Liver (tissue), 3 donors: ENCODE measurements around the gene ZSWIM4.
A peak's percentile ranks its signal among the peaks of the same experiment; 100 is the strongest.

ENCODE experiments used
- ATF3 ChIP-seq: IDR thresholded peaks from 2 replicates; pipeline ENCODE4 v1.6.1; 2016; ENCODE audit warnings: antibody characterized with exemption
- CTCF ChIP-seq: fragments of 150-350 bp; IDR thresholded peaks from 2 replicates; pipeline ENCODE4 v1.5.1; 2017; ENCODE audit warnings: improper control_type of control experiment, low read depth, low read length; ENCODE audit not compliant: missing input control
- FOXA1 ChIP-seq: IDR thresholded peaks from 2 replicates; pipeline ENCODE4 v1.6.1; 2016; ENCODE audit warnings: antibody characterized with exemption
- GABPA ChIP-seq, 2 donors: IDR thresholded peaks in 1 of 2; conservative IDR thresholded peaks in 1 of 2; 2 replicates each; pipeline ENCODE4 v1.6.1; 2016; ENCODE audit warnings: antibody characterized with exemption in 2 of 2, mild to moderate bottlenecking in 1 of 2, moderate library complexity in 1 of 2
- HNF4A ChIP-seq, 2 donors: conservative IDR thresholded peaks; 2 replicates each; pipeline ENCODE4 v1.6.1; 2016; ENCODE audit warnings: antibody characterized with exemption in 2 of 2, mild to moderate bottlenecking in 2 of 2
- JUND ChIP-seq, 2 donors: IDR thresholded peaks; 2 replicates each; pipeline ENCODE4 v1.6.1; 2016; ENCODE audit warnings: antibody characterized with exemption in 2 of 2
- MAX ChIP-seq: IDR thresholded peaks from 2 replicates; pipeline ENCODE4 v1.6.1; 2016; ENCODE audit warnings: antibody characterized with exemption
- RAD21 ChIP-seq, 2 donors: IDR thresholded peaks; 2 replicates each; pipeline ENCODE4 v1.6.1; 2016; ENCODE audit warnings: antibody characterized with exemption in 2 of 2, mild to moderate bottlenecking in 2 of 2
- REST ChIP-seq: IDR thresholded peaks from 2 replicates; pipeline ENCODE4 v1.6.1; 2016; ENCODE audit warnings: antibody characterized with exemption, mild to moderate bottlenecking
- RXRA ChIP-seq, 2 donors: IDR thresholded peaks; 2 replicates each; pipeline ENCODE4 v1.6.1; 2017 to 2018; ENCODE audit warnings: antibody characterized with exemption in 2 of 2, mild to moderate bottlenecking in 1 of 2
- SP1 ChIP-seq: IDR thresholded peaks from 2 replicates; pipeline ENCODE4 v1.6.1; 2018; ENCODE audit warnings: antibody characterized with exemption, mild to moderate bottlenecking
- TAF1 ChIP-seq: conservative IDR thresholded peaks from 2 replicates; pipeline ENCODE4 v1.6.1; 2016; ENCODE audit warnings: antibody characterized with exemption, mild to moderate bottlenecking
- YY1 ChIP-seq: IDR thresholded peaks from 2 replicates; pipeline ENCODE4 v1.6.1; 2016; ENCODE audit warnings: antibody characterized with exemption, mild to moderate bottlenecking
- donor health status: healthy.
- donor health status: healthy.

DNA sequence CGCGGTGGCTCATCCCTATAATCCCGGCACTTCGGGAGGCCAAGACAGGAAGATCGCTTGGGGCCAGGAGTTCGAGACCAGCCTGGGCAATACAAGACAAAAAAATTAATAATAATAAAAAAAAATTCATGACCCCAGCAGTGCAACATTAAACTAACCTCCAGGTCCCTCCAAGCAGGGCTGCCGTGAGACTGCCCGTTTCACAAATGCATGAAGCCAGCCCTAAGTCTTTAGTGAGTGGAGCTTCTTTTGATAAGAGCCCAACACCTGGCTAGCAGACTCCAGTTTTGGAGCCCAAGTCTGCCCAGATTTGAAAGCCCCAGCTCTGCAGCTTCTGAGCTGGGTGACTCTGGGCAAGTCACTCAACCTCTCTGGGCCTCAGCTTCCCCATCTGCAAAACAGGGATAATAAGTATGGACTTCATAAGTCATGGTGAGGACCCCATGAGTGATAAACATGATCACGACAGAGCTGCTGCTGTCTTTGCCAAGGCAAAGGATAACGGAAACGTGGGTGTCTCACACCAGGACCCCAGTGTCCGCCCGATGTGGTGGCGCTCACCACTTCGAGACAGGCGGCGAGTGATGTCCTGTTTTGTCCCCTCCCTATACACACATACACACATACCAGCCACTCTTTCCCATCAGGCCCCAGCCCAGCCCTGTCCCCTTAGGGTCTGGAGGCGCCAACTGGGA, 43.3 kb downstream of the ZSWIM4 start:
- TF ChIP-seq SP1 (peak; percentile 48), CTCF (no peak), REST (no peak), HNF4A (conservative IDR thresholded peaks at IDR 0.05) (no peak), MAX (no peak), ATF3 (no peak), TAF1 (no peak), YY1 (no peak), GABPA (IDR thresholded peaks at IDR 0.05 in 1 of 2, conservative IDR thresholded peaks at IDR 0.05 in 1 of 2) (no peak), FOXA1 (no peak), RXRA (IDR thresholded peaks at IDR 0.05) (no peak), JUND (IDR thresholded peaks at IDR 0.05) (no peak), RAD21 (IDR thresholded peaks at IDR 0.05) (no peak)
